Pulmonary artery endothelial cell (primary cell): Measurements from ENCODE around the gene E2F4. TPM values are rescaled to one million over a fixed set of nuclear protein-coding genes. Genes with fewer than 3 reads are reported as not detected.

Experiments used
- DNase-seq: peaks from one replicate; pipeline ENCODE4 v3.0.0-alpha.2; 2011; ENCODE audit warnings: low read depth, low spot score
- total RNA-seq: library from RNA; depleted of rRNA; stranded (reverse); fragments of >200 nt; gene quantifications from 2 replicates; pipeline ENCODE4 v1.2.3, GENCODE V29; 2014

E2F4 gene
- total RNA-seq, 1 donor from 2014 or later, result 68.3 TPM

GRCh38 chr16:67190448-67191399, 1.2 kb upstream of the E2F4 start:
- DNase-seq, result no peak

GRCh38 chr16:67191411-67191994, 452 bp upstream of the E2F4 start:
- DNase-seq, result no peak

- DNase-seq, result no peak
These were observed 916 bp downstream of the E2F4 start for GRCh38 chr16:67192781-67193361.

GRCh38 chr16:67193536-67193935, 1.6 kb downstream of the E2F4 start:
- DNase-seq, result no peak

GRCh38 chr16:67194260-67194659, 2.3 kb downstream of the E2F4 start:
- no peak for DNase-seq

- DNase-seq, result no peak
These were observed 3.7 kb downstream of the E2F4 start for GRCh38 chr16:67195676-67196075.

GRCh38 chr16:67196881-67197280, 4.9 kb downstream of the E2F4 start:
- DNase-seq, result no peak

GRCh38 chr16:67197704-67198103, 5.7 kb downstream of the E2F4 start:
- DNase-seq, result no peak

- no peak for DNase-seq
These were observed 6.3 kb downstream of the E2F4 start for GRCh38 chr16:67198238-67198734.

- no peak for DNase-seq
These were observed 7.3 kb downstream of the E2F4 start, which contains the start of gene ELMO3 for GRCh38 chr16:67199011-67199807. ELMO3 (plus strand) TSS chr16:67199131; CDS start chr16:67199327, 196 bp downstream.

GRCh38 chr16:67199808-67200198, 7.8 kb downstream of the E2F4 start:
- DNase-seq, result no peak

GRCh38 chr16:67200491-67200890, 8.5 kb downstream of the E2F4 start:
- DNase-seq, result no peak

- no peak for DNase-seq
These were observed 9.7 kb downstream of the E2F4 start for GRCh38 chr16:67201411-67202345.

GRCh38 chr16:67202426-67202825, 10.5 kb downstream of the E2F4 start:
- no peak for DNase-seq

GRCh38 chr16:67202956-67203493, 11.1 kb downstream of the E2F4 start:
- no peak for DNase-seq

- no peak for DNase-seq
These were observed 12.1 kb downstream of the E2F4 start for GRCh38 chr16:67204076-67204475.

GRCh38 chr16:67206129-67206837, 14.3 kb downstream of the E2F4 start:
- DNase-seq, result no peak

GRCh38 chr16:67206838-67207248, 14.9 kb downstream of the E2F4 start:
- DNase-seq, result no peak
